Natural killer cell (primary cell): ENCODE data around the gene ACER1. TPM values are rescaled to one million over a fixed set of nuclear protein-coding genes. Genes with fewer than 3 reads are reported as not detected.

ENCODE experiments used
- ATAC-seq, 3 donors: fragments of 150-1000 bp in 2 of 3; fragments of 200-7000 bp in 1 of 3; cut with Tn5 transposase; 1 replicate in 1 of 3; 2 replicates in 2 of 3; pipeline ENCODE4 v1.10.0; 2021; ENCODE audit warnings: mild to moderate bottlenecking in 2 of 3, moderate library complexity in 2 of 3
- DNase-seq, 2 donors: peaks; one replicate each; pipeline versions ENCODE4 v3.0.0 to v3.0.0-alpha.2; 2013 to 2021; ENCODE audit warnings: mixed read lengths in 1 of 2
- H3K27ac ChIP-seq: one replicate; pipeline ENCODE4 v1.5.1; 2013; ENCODE audit warnings: mild to moderate bottlenecking, low read length
- H3K27me3 ChIP-seq: one replicate; pipeline ENCODE4 v1.6.1; 2013; ENCODE audit warnings: low read length; ENCODE audit not compliant: control insufficient read depth, insufficient read depth
- H3K36me3 ChIP-seq: one replicate; pipeline ENCODE4 v1.6.1; 2013; ENCODE audit warnings: low read length; ENCODE audit not compliant: control insufficient read depth, insufficient read depth
- H3K4me1 ChIP-seq: one replicate; pipeline ENCODE4 v1.6.1; 2013; ENCODE audit warnings: low read length; ENCODE audit not compliant: control insufficient read depth, insufficient read depth
- H3K4me3 ChIP-seq: one replicate; pipeline ENCODE4 v1.5.1; 2013; ENCODE audit warnings: low read length
- H3K9me3 ChIP-seq: one replicate; pipeline ENCODE4 v1.6.1; 2013; ENCODE audit warnings: low read length; ENCODE audit not compliant: control insufficient read depth, insufficient read depth
- H3K27ac Mint-ChIP-seq, 2 donors: one replicate each; pipeline ENCODE4 v1.8.0; 2022; ENCODE audit warnings: mild to moderate bottlenecking in 2 of 2, mixed read lengths in 2 of 2, moderate library complexity in 1 of 2
- H3K27me3 Mint-ChIP-seq, 2 donors: one replicate each; pipeline ENCODE4 v1.8.0; 2022; ENCODE audit warnings: low read depth in 2 of 2, mixed read lengths in 2 of 2
- H3K36me3 Mint-ChIP-seq: one replicate; pipeline ENCODE4 v1.8.0; 2022; ENCODE audit warnings: mixed read lengths
- H3K4me1 Mint-ChIP-seq, 2 donors: one replicate each; pipeline ENCODE4 v1.8.0; 2022; ENCODE audit warnings: mixed read lengths in 2 of 2
- H3K4me3 Mint-ChIP-seq: one replicate; pipeline ENCODE4 v1.8.0; 2022; ENCODE audit warnings: mild to moderate bottlenecking, moderate library complexity, mixed read lengths
- H3K9me3 Mint-ChIP-seq, 2 donors: one replicate each; pipeline ENCODE4 v1.8.0; 2022; ENCODE audit warnings: mixed read lengths in 2 of 2
- WGBS: methylation state at CpG from one replicate; pipeline ENCODE4 v1.1.7; 2013; ENCODE audit warnings: missing lambda C conversion rate; ENCODE audit not compliant: insufficient coverage; 5-methylcytosine and 5-hydroxymethylcytosine counted together
- intact Hi-C: fragments of 100-400 bp; cut with micrococcal nuclease; formaldehyde crosslinking; loops from one replicate; pipeline ENCODE4 v1.14.2; 2022
- total RNA-seq, 4 donors: library from RNA; stranded (reverse); fragments of 120-200 nt in 1 of 4; gene quantifications; one replicate each; pipeline versions ENCODE4 v1.2.3 to v1.2.4, GENCODE V29; 2013 to 2022
- TF ChIP-seq, protein P1 (sequence below): fragments of 200-600 bp; IDR thresholded peaks from one replicate; pipeline ENCODE4 v1.8.0; 2022; ENCODE audit warnings: antibody characterized with exemption

The ACER1 gene
- total RNA-seq, 3 donors from 2014 or later (not counting 1 experiment from before 2014, with no cell fraction given) = 0.25 to 0.35 TPM; not detected in 1

DNA sequence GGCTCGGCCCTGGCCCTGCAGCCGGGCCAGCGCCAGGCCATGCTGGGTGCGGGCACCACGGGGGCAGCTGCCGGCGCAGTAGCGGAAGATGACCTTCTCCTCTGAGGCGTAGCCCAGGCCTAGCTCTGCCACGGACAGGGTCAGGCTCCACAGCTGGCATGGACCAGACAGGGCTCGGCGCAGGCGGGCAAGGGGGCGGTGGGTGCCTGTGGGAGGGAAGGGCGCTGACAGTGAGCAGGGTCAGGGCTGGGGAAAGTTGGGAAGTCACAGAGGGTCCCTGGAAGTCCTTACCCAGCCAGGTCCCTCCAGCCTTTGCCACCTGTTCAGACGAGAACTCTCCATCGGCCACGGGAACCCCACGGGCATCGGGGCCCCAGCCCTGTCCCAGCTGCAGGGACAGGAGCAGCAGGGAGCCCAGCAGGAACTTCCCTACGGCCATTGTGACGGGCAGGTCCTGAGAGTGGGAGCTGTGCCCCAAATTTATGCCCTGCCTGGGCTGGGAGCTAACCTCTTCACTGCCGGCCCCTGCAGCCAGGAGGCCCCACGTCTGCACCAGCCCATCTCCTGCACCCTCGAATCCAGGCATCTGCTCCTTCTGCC is 42.1 kb upstream of the ACER1 start, which contains the start of gene PSPN:
PSPN (minus strand) TSS at position 523 of the 600 bp plus-strand sequence; CDS start at position 439, 84 bp downstream.
- intact Hi-C loops = no loop called here
- peaks cover 10% of the 10 kb centered on the region for H3K36me3 ChIP-seq
- no peaks in the 10 kb centered on the region for H3K9me3 ChIP-seq
- H3K27ac Mint-ChIP-seq = no peak within 1 kb of the TSS
- H3K9me3 Mint-ChIP-seq = no peaks in the 10 kb centered on the region
- H3K27me3 ChIP-seq = no peaks in the 10 kb centered on the region
- H3K4me3 ChIP-seq = no peak within 1 kb of the TSS
- DNase-seq = no peak
- H3K36me3 Mint-ChIP-seq = no peaks in the 10 kb centered on the region
- H3K27ac ChIP-seq = no peak within 1 kb of the TSS
- no peak within 1 kb of the TSS for H3K4me3 Mint-ChIP-seq
- TF ChIP-seq, protein P1, sequence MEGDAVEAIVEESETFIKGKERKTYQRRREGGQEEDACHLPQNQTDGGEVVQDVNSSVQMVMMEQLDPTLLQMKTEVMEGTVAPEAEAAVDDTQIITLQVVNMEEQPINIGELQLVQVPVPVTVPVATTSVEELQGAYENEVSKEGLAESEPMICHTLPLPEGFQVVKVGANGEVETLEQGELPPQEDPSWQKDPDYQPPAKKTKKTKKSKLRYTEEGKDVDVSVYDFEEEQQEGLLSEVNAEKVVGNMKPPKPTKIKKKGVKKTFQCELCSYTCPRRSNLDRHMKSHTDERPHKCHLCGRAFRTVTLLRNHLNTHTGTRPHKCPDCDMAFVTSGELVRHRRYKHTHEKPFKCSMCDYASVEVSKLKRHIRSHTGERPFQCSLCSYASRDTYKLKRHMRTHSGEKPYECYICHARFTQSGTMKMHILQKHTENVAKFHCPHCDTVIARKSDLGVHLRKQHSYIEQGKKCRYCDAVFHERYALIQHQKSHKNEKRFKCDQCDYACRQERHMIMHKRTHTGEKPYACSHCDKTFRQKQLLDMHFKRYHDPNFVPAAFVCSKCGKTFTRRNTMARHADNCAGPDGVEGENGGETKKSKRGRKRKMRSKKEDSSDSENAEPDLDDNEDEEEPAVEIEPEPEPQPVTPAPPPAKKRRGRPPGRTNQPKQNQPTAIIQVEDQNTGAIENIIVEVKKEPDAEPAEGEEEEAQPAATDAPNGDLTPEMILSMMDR = no peak
- 95% methylated on average over 25 of the region's 25 CpGs for WGBS
- peaks cover 15% of the 10 kb centered on the region for H3K4me1 ChIP-seq
- no peak for ATAC-seq
- no peaks in the 10 kb centered on the region for H3K27me3 Mint-ChIP-seq
- peaks cover 6 to 16% of the 10 kb centered on the region in 2 donors for H3K4me1 Mint-ChIP-seq

DNA sequence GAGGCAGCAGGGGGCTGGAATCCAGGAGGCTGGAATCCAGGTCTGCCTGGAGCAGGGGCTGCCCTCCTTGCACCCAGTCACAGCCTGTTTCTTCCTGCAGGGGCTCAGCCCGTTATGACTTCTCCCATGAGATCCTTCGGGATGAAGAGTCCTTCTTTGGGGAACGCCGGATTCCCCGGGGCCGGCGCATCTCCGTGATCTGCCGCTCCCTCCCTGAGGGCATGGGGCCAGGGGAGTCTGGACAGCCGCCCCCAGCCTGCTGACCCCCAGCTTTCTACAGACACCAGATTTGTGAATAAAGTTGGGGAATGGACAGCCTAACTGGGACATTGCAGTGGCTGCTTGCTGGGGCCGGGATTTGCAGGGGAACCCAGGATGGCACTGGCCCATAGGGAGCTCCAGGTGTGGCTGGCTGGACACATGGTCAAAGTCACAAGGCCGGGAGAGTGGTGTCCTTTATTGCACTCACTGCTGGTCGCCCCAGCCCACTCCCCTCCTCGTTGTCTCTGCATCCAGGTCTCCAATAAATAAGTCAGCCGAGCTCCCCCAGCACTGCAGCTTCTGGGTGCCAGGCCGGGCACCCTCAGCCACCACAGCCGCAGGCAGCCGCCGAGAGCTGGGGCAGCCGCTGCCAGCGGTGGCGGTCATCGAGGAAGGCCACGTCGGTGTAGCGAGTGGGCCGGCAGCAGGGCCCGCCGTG is 41.4 kb upstream of the ACER1 start:
- 96% methylated on average over 29 of the region's 29 CpGs for WGBS
- Histone ChIP-seq H3K36me3 (peaks cover 3% of the 10 kb centered on the region), H3K4me3 (no peak overlapping the region), H3K4me1 (peaks cover 15% of the 10 kb centered on the region), H3K27ac (no peak overlapping the region), H3K9me3 (no peaks in the 10 kb centered on the region), H3K27me3 (no peaks in the 10 kb centered on the region)
- TF ChIP-seq, protein P1 = no peak
- intact Hi-C loops = no loop called here
- ATAC-seq (no peak), DNase-seq (no peak)
- Mint-ChIP-seq H3K4me3 (no peak overlapping the region), H3K9me3 (no peaks in the 10 kb centered on the region), H3K4me1 (peaks cover 8 to 18% of the 10 kb centered on the region in 2 donors), H3K27me3 (no peaks in the 10 kb centered on the region), H3K27ac (no peak overlapping the region), H3K36me3 (no peaks in the 10 kb centered on the region)

- H3K4me3 ChIP-seq = no peak overlapping the region
- peak overlapping the region; percentile 59 to 97 for H3K27ac Mint-ChIP-seq
- 95% methylated on average over 29 of the region's 29 CpGs for WGBS
- peak overlapping the region; percentile 91 for H3K4me3 Mint-ChIP-seq
- no peaks in the 10 kb centered on the region for H3K27me3 Mint-ChIP-seq
- H3K27me3 ChIP-seq = no peaks in the 10 kb centered on the region
- peaks cover 15% of the 10 kb centered on the region for H3K4me1 ChIP-seq
- no peaks in the 10 kb centered on the region for H3K9me3 Mint-ChIP-seq
- H3K27ac ChIP-seq = no peak overlapping the region
- intact Hi-C loops = no loop called here
- H3K36me3 Mint-ChIP-seq = no peaks in the 10 kb centered on the region
- H3K4me1 Mint-ChIP-seq = peaks cover 14 to 24% of the 10 kb centered on the region in 2 donors
- TF ChIP-seq, protein P1 = no peak
- peaks cover 4% of the 10 kb centered on the region for H3K36me3 ChIP-seq
- ATAC-seq = no peak
- peak in 1 of 2 donors; percentile 25 for DNase-seq
- H3K9me3 ChIP-seq = no peaks in the 10 kb centered on the region
These were observed 40.8 kb upstream of the ACER1 start for GRCh38 chr19:6374161-6374709.
